ENCODE data around the gene SPOP. TPM values are rescaled to one million over a fixed set of nuclear protein-coding genes. Genes with fewer than 3 reads are reported as not detected.

The SPOP gene
- total RNA-seq, 1 donor from 2014 or later, result 63.9 TPM

DNA sequence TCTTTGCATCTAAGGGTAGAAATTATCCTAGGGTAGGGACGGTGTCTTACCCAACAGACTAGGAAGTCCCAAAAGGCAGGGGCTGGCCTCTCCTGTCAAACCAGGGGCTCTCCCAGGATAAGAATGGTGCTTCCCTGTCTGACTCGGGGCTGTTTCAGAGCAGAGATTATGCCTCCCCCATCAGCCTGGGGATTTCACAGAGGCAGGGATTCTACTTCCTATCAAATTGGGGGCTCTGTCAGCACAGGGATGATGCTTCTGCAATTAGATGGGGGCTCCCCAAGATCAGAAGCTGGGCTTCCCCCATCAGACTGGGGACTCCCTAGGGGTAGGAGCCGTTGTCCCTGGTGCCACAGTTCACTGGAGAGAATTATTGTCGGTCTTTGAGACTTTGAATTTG is 99.9 kb downstream of the SPOP start:
- DNase-seq (ENCODE audit: extremely low spot score, unreplicated experiment), result no peak
- Mint-ChIP-seq H3K27me3 (ENCODE audit: unreplicated experiment) (peaks cover 13% of the 10 kb centered on the region), H3K27ac (ENCODE audit: unreplicated experiment) (no peak overlapping the region), H3K4me3 (ENCODE audit: unreplicated experiment) (peak overlapping the region; percentile 32), H3K36me3 (ENCODE audit: unreplicated experiment) (no peaks in the 10 kb centered on the region), H3K4me1 (ENCODE audit: unreplicated experiment) (peaks cover 14% of the 10 kb centered on the region), H3K9me3 (ENCODE audit: unreplicated experiment) (no peaks in the 10 kb centered on the region)
- TF ChIP-seq, protein P1, sequence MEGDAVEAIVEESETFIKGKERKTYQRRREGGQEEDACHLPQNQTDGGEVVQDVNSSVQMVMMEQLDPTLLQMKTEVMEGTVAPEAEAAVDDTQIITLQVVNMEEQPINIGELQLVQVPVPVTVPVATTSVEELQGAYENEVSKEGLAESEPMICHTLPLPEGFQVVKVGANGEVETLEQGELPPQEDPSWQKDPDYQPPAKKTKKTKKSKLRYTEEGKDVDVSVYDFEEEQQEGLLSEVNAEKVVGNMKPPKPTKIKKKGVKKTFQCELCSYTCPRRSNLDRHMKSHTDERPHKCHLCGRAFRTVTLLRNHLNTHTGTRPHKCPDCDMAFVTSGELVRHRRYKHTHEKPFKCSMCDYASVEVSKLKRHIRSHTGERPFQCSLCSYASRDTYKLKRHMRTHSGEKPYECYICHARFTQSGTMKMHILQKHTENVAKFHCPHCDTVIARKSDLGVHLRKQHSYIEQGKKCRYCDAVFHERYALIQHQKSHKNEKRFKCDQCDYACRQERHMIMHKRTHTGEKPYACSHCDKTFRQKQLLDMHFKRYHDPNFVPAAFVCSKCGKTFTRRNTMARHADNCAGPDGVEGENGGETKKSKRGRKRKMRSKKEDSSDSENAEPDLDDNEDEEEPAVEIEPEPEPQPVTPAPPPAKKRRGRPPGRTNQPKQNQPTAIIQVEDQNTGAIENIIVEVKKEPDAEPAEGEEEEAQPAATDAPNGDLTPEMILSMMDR (IDR thresholded peaks at IDR 0.05), result no peak

DNA sequence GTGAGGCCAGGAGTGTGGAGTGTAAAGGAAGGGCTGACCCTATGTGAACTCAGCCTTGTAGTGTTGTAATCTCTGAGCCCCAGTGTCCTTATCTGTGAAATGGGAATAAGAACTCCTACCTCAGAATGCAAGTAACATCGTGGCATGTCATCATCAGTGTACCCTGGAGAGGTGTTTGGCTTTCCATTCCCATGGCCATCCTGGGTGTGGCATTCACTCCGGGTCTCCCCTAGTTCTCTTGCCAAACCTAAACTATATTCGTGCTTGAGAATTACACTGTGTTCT is 100.3 kb downstream of the SPOP start:
- Mint-ChIP-seq H3K36me3 (ENCODE audit: unreplicated experiment) (no peaks in the 10 kb centered on the region), H3K27me3 (ENCODE audit: unreplicated experiment) (peaks cover 16% of the 10 kb centered on the region), H3K9me3 (ENCODE audit: unreplicated experiment) (no peaks in the 10 kb centered on the region), H3K4me3 (ENCODE audit: unreplicated experiment) (peak overlapping the region; percentile 82), H3K27ac (ENCODE audit: unreplicated experiment) (no peak overlapping the region), H3K4me1 (ENCODE audit: unreplicated experiment) (peaks cover 14% of the 10 kb centered on the region)
- no peak for DNase-seq (ENCODE audit: extremely low spot score, unreplicated experiment)
- TF ChIP-seq, protein P1 (IDR thresholded peaks at IDR 0.05), result no peak

DNA sequence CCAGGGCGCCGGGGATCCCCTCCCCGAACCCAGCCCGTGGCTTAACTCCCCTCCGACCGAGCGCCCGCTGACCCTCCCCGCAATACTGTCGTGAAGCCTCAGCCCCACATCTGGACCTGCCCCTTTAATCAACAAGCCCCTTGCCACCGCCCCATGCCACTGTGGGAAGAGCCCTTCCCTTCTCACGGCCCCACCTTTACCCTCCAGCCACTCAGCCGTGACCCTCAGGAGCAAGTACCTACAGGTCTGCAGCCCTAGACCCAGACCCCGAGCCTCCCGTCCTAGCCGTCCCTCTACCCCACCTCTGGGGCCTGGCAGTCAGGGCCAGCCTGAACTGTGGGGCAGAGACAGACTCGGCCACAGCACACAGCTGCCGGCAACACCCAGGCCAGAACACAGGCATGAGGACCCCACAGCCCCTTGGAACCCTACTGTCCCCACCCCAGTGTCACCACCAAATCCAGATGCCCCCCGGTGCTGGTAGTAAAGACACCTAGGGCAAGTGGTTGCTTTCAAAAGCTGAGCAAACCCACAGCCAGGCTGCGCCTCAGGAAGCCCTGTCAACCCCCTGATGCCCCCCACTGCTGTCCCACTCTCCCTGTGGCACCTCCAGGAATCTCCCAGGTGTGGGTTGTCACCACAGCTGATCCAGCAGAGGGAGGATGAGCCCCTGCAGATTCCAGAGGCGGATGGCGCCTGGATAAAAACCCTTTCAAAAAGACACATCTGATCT is 100.8 kb downstream of the SPOP start:
- DNase-seq (ENCODE audit: extremely low spot score, unreplicated experiment), result no peak
- peak overlapping the region; percentile 82 for H3K4me3 Mint-ChIP-seq (ENCODE audit: unreplicated experiment)
- H3K27me3 Mint-ChIP-seq (ENCODE audit: unreplicated experiment), result peaks cover 19% of the 10 kb centered on the region

DNA sequence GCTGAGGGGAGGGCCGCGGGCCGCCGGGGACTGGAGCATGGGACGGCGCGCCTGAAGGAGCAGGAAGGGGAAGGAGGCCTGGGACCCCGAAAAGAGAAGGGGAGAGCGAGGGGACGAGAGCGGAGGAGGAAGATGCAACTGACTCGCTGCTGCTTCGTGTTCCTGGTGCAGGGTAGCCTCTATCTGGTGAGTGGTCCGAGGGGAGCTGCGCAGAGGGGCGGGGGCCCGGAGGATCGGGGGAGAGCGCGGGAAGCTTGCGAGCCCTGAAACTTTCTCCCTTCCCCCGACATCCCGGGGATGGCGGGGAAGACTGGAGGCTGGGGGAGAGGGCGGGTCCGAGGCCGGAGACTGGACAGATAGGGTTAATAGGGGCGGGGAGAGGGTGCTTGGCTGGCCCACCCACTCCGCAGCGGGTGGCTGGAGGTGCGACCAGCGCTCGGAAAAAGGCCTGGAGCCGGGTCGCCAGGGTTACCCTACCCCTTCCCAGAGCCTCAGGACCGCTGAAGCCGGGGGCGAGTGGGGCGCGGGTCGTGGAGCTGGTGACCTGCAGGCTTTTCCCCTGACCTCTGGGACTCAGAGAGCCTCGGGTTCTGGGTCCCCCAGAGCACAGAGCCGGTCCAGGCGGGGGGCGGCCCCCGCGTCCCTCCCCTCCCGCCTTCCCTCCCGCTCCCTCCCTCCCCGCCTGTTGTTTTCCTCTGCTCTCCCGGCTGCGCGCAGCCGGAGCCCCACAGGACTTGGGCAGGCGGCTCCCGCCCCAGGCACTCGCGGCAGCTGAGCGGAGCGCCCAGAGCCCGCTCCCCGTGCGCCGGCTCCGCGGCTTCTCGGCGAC is 101.6 kb downstream of the SPOP start:
- DNase-seq (ENCODE audit: extremely low spot score, unreplicated experiment), result no peak
- H3K9me3 Mint-ChIP-seq (ENCODE audit: unreplicated experiment), result no peaks in the 10 kb centered on the region

More for the DNA sequence above, 100.8 kb downstream of the SPOP start:
- H3K4me1 Mint-ChIP-seq (ENCODE audit: unreplicated experiment), result peaks cover 12% of the 10 kb centered on the region
- TF ChIP-seq, protein P1 (IDR thresholded peaks at IDR 0.05), result no peak
- no peaks in the 10 kb centered on the region for H3K9me3 Mint-ChIP-seq (ENCODE audit: unreplicated experiment)
- peak overlapping the region; percentile 48 for H3K27ac Mint-ChIP-seq (ENCODE audit: unreplicated experiment)
- no peaks in the 10 kb centered on the region for H3K36me3 Mint-ChIP-seq (ENCODE audit: unreplicated experiment)

More for the DNA sequence above, 101.6 kb downstream of the SPOP start:
- TF ChIP-seq, protein P1 (IDR thresholded peaks at IDR 0.05), result no peak
- peaks cover 27% of the 10 kb centered on the region for H3K27me3 Mint-ChIP-seq (ENCODE audit: unreplicated experiment)
- peaks cover 8% of the 10 kb centered on the region for H3K4me1 Mint-ChIP-seq (ENCODE audit: unreplicated experiment)
- H3K36me3 Mint-ChIP-seq (ENCODE audit: unreplicated experiment), result no peaks in the 10 kb centered on the region
- no peak overlapping the region for H3K27ac Mint-ChIP-seq (ENCODE audit: unreplicated experiment)
- H3K4me3 Mint-ChIP-seq (ENCODE audit: unreplicated experiment), result peak overlapping the region; percentile 82

All from osteocyte (in vitro differentiated cells).